Measurements from ENCODE around the gene GSG1L2.

DNA sequence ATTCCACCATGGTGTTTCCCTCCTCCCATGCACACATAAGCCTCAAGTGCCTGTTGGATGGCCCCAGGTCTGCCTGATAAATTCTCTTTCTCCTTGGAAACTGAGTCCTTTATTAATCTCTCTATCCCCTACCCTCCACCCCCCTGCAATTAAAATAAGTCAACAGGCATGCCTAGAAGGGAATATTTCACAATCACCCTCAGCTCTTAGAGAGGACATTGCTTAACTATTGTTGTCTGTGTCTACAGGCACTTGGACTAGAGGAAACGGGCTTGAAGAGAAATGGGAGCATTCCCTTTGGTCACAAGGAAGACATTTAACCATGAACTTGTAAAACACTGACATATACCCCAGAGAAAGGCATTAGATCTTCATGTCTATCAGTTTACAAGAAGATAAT is 43.7 kb upstream of the GSG1L2 start:
- TF ChIP-seq, protein P1, sequence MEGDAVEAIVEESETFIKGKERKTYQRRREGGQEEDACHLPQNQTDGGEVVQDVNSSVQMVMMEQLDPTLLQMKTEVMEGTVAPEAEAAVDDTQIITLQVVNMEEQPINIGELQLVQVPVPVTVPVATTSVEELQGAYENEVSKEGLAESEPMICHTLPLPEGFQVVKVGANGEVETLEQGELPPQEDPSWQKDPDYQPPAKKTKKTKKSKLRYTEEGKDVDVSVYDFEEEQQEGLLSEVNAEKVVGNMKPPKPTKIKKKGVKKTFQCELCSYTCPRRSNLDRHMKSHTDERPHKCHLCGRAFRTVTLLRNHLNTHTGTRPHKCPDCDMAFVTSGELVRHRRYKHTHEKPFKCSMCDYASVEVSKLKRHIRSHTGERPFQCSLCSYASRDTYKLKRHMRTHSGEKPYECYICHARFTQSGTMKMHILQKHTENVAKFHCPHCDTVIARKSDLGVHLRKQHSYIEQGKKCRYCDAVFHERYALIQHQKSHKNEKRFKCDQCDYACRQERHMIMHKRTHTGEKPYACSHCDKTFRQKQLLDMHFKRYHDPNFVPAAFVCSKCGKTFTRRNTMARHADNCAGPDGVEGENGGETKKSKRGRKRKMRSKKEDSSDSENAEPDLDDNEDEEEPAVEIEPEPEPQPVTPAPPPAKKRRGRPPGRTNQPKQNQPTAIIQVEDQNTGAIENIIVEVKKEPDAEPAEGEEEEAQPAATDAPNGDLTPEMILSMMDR (IDR thresholded peaks at IDR 0.05): no peak
- no peak for TF ChIP-seq POLR2A (IDR thresholded peaks at IDR 0.05)
